Osteoblast (primary cell): Measurements from ENCODE around the gene ZSWIM3. TPM values are rescaled to one million over a fixed set of nuclear protein-coding genes. Genes with fewer than 3 reads are reported as not detected.
A peak's percentile ranks its signal among the peaks of the same experiment; 100 is the strongest.
"Not testable (repeated sequence)": the region's sequence is repeated elsewhere in the genome, so short reads cannot be mapped to it uniquely, and the experiment has no call there.

ENCODE experiments used
- DNase-seq: peaks from one replicate; pipeline ENCODE4 v3.0.0; 2011; ENCODE audit warnings: low spot score, mixed read lengths; ENCODE audit not compliant: insufficient read length; ENCODE audit errors: missing footprints
- H2AFZ ChIP-seq: 2 replicates; pipeline ENCODE4 v1.6.0; 2011; ENCODE audit warnings: mild to moderate bottlenecking, low read length
- H3K27ac ChIP-seq: 2 replicates; pipeline ENCODE4 v1.5.1; 2011; ENCODE audit warnings: mild to moderate bottlenecking, low read depth, low read length, moderate library complexity
- H3K27me3 ChIP-seq: 2 replicates; pipeline ENCODE4 v1.6.0; 2012; ENCODE audit warnings: mild to moderate bottlenecking, control low read depth, inconsistent platforms, low read length, moderate library complexity; ENCODE audit not compliant: insufficient read depth
- H3K36me3 ChIP-seq: 2 replicates; pipeline ENCODE4 v1.5.1; 2011; ENCODE audit warnings: mild to moderate bottlenecking, low read length, control low read depth, moderate library complexity; ENCODE audit not compliant: insufficient read depth
- H3K4me1 ChIP-seq: 2 replicates; pipeline ENCODE4 v1.5.1; 2011; ENCODE audit warnings: mild to moderate bottlenecking, low read length, control low read depth, moderate library complexity; ENCODE audit not compliant: insufficient read depth
- H3K4me2 ChIP-seq: 2 replicates; pipeline ENCODE4 v1.6.0; 2011; ENCODE audit warnings: mild to moderate bottlenecking, low read length; ENCODE audit not compliant: insufficient read depth
- H3K4me3 ChIP-seq: fragments of 200-600 bp; sonication (generic); 3 replicates; pipeline ENCODE4 v1.5.1; 2012; ENCODE audit warnings: mild to moderate bottlenecking, low read length, inconsistent platforms; ENCODE audit not compliant: insufficient read depth
- H3K79me2 ChIP-seq: 2 replicates; pipeline ENCODE4 v1.6.0; 2012; ENCODE audit warnings: mild to moderate bottlenecking, low read length, control low read depth, inconsistent platforms; ENCODE audit not compliant: insufficient read depth
- H3K9me3 ChIP-seq: 2 replicates; pipeline ENCODE4 v1.5.1; 2011; ENCODE audit warnings: low read depth, low read length, control low read depth
- H4K20me1 ChIP-seq: 2 replicates; pipeline ENCODE4 v1.6.0; 2012; ENCODE audit warnings: mild to moderate bottlenecking, low read length, control low read depth; ENCODE audit not compliant: insufficient read depth
- total RNA-seq: library from RNA; depleted of rRNA; stranded (reverse); fragments of >200 nt; gene quantifications from 2 replicates; pipeline ENCODE4 v1.2.3, GENCODE V29; 2012
- TF ChIP-seq, protein P1 (sequence below): IDR thresholded peaks from 2 replicates; pipeline ENCODE4 v1.5.1; 2011; ENCODE audit warnings: mild to moderate bottlenecking, low read depth, low read length, moderate library complexity; ENCODE audit errors: extremely low read depth

The ZSWIM3 gene
- total RNA-seq, 1 donor, result 4.7 TPM

GRCh38 chr20:45897289-45897688 lies 39.9 kb downstream of the ZSWIM3 start:
- no peaks in the 10 kb centered on the region for H3K27me3 ChIP-seq
- H3K4me2 ChIP-seq, result no peak overlapping the region
- H3K4me3 ChIP-seq, result no peak overlapping the region
- H3K36me3 ChIP-seq, result peaks cover 55% of the 10 kb centered on the region
- no peak overlapping the region for H2AFZ ChIP-seq
- TF ChIP-seq, protein P1, sequence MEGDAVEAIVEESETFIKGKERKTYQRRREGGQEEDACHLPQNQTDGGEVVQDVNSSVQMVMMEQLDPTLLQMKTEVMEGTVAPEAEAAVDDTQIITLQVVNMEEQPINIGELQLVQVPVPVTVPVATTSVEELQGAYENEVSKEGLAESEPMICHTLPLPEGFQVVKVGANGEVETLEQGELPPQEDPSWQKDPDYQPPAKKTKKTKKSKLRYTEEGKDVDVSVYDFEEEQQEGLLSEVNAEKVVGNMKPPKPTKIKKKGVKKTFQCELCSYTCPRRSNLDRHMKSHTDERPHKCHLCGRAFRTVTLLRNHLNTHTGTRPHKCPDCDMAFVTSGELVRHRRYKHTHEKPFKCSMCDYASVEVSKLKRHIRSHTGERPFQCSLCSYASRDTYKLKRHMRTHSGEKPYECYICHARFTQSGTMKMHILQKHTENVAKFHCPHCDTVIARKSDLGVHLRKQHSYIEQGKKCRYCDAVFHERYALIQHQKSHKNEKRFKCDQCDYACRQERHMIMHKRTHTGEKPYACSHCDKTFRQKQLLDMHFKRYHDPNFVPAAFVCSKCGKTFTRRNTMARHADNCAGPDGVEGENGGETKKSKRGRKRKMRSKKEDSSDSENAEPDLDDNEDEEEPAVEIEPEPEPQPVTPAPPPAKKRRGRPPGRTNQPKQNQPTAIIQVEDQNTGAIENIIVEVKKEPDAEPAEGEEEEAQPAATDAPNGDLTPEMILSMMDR, result no peak
- H3K4me1 ChIP-seq, result peaks cover 5% of the 10 kb centered on the region
- H3K79me2 ChIP-seq, result peaks cover 15% of the 10 kb centered on the region
- H3K27ac ChIP-seq, result no peak overlapping the region
- H4K20me1 ChIP-seq, result peaks cover 18% of the 10 kb centered on the region
- no peak for DNase-seq
- H3K9me3 ChIP-seq, result no peaks in the 10 kb centered on the region

DNA sequence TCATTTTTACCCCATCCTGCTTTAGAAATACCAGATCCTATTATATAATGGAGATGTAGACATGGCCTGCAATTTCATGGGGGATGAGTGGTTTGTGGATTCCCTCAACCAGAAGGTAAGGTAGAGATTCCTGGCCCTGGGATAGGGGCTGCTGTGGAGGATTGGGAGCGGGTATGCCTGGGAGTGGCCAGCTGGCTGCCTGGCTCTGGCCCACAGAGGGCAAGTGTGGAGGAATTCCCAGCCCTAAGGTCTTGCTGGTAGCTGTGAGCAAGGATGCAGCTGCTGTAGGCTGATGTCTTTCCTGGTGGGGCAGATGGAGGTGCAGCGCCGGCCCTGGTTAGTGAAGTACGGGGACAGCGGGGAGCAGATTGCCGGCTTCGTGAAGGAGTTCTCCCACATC lies 40.3 kb downstream of the ZSWIM3 start:
- Histone ChIP-seq H3K27me3 (no peaks in the 10 kb centered on the region), H3K4me2 (no peak overlapping the region), H4K20me1 (peaks cover 14% of the 10 kb centered on the region), H3K79me2 (peaks cover 11% of the 10 kb centered on the region), H2AFZ (no peak overlapping the region), H3K36me3 (peaks cover 53% of the 10 kb centered on the region), H3K9me3 (no peaks in the 10 kb centered on the region), H3K4me3 (no peak overlapping the region), H3K4me1 (peaks cover under 1% of the 10 kb centered on the region), H3K27ac (no peak overlapping the region)
- TF ChIP-seq, protein P1, result no peak
- DNase-seq, result peak; percentile 73

GRCh38 chr20:45898285-45898684 lies 40.9 kb downstream of the ZSWIM3 start:
- peak; percentile 9 for DNase-seq
- no peak overlapping the region for H3K4me3 ChIP-seq
- no peak overlapping the region for H3K27ac ChIP-seq
- TF ChIP-seq, protein P1, result no peak
- no peaks in the 10 kb centered on the region for H3K4me1 ChIP-seq
- H3K36me3 ChIP-seq, result peaks cover 47% of the 10 kb centered on the region
- no peaks in the 10 kb centered on the region for H3K27me3 ChIP-seq
- peaks cover 8% of the 10 kb centered on the region for H4K20me1 ChIP-seq
- H3K9me3 ChIP-seq, result no peaks in the 10 kb centered on the region
- no peak overlapping the region for H2AFZ ChIP-seq
- H3K79me2 ChIP-seq, result peaks cover 5% of the 10 kb centered on the region
- H3K4me2 ChIP-seq, result no peak overlapping the region

GRCh38 chr20:45899046-45899835 lies 41.8 kb downstream of the ZSWIM3 start:
- peaks cover 40% of the 10 kb centered on the region for H3K36me3 ChIP-seq
- H2AFZ ChIP-seq, result no peak overlapping the region
- H3K4me2 ChIP-seq, result no peak overlapping the region
- TF ChIP-seq, protein P1, result no peak
- H3K4me1 ChIP-seq, result no peaks in the 10 kb centered on the region
- H3K79me2 ChIP-seq, result peaks cover 5% of the 10 kb centered on the region
- H3K27ac ChIP-seq, result no peak overlapping the region
- peak; percentile 27 for DNase-seq
- no peak overlapping the region for H3K4me3 ChIP-seq
- H3K9me3 ChIP-seq, result no peaks in the 10 kb centered on the region
- no peaks in the 10 kb centered on the region for H3K27me3 ChIP-seq
- peaks cover 8% of the 10 kb centered on the region for H4K20me1 ChIP-seq

DNA sequence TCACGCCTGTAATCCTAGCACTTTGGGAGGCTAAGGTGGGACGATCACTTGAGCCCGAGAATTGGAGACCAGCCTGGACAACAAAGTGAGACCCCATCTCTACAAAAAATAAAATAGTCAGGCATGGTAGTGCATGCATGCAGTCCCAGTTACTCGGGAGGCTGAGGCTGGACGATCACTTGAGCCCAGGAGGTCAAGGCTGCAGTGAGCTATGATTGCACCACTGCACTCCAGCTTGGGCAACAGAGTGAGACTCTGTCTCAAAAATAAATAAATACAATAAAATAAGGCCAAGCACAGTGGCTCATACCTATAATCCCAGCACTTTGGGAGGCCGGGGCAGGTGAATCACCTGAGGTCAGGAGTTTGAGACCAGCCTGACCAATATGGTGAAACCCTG lies 43.9 kb downstream of the ZSWIM3 start:
- not testable (repeated sequence) for H3K4me3 ChIP-seq, H4K20me1 ChIP-seq, H2AFZ ChIP-seq, H3K79me2 ChIP-seq, DNase-seq, H3K27me3 ChIP-seq, H3K9me3 ChIP-seq, H3K4me2 ChIP-seq, H3K27ac ChIP-seq
- Histone ChIP-seq H3K4me1 (peaks cover 11% of the 10 kb centered on the region), H3K36me3 (peaks cover 21% of the 10 kb centered on the region)
